Measurements from ENCODE around the gene MAN1C1. TPM values are rescaled to one million over a fixed set of nuclear protein-coding genes. Genes with fewer than 3 reads are reported as not detected.
"Not testable (repeated sequence)": the region's sequence is repeated elsewhere in the genome, so short reads cannot be mapped to it uniquely, and the experiment has no call there.

MAN1C1 gene
- total RNA-seq, 1 donor from 2014 or later: 6.6 TPM

DNA sequence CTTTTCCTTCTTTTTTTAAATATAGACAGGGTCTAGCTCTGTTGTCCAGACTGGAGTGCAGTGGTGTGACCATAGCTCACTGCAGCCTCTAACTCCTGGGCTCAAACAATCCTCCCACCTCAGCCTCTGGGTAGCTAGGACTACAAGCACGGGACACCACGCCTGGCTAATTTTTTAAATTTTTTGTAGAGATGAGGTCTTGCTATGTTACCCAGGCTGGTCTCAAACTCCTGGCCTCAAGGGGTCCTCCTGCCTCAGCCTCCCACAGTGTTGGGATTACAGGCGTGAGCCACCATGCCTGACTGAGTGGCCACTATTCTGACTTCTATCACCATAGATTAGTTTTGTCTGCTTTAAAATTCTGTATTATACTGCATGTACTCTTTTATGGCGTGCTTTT lies 80.1 kb downstream of the MAN1C1 start:
- not testable (repeated sequence) for DNase-seq (ENCODE audit: low read depth)

GRCh38 chr1:25697435-25698217 lies 81.0 kb downstream of the MAN1C1 start:
- no peak for DNase-seq (ENCODE audit: low read depth)

DNA sequence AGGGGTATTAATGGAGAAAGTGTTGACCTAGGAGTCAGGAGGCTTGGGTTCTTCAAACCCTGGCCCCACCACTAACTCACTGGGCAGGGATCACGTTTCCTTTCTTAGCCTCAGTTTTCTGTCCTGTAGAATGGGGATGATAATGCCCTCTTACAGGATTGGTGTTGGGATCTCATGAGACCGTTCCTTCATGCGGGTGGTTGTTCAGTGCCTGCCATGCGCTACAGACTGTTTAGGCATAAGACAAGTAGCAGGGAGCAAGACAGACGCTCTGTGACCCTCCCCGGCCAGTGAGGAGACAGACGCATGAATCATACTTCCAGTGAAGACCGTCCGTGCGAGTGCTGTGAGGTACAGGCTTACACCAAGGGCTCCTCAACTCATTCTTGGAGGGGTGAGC lies 81.7 kb downstream of the MAN1C1 start:
- DNase-seq (ENCODE audit: low read depth): no peak

DNA sequence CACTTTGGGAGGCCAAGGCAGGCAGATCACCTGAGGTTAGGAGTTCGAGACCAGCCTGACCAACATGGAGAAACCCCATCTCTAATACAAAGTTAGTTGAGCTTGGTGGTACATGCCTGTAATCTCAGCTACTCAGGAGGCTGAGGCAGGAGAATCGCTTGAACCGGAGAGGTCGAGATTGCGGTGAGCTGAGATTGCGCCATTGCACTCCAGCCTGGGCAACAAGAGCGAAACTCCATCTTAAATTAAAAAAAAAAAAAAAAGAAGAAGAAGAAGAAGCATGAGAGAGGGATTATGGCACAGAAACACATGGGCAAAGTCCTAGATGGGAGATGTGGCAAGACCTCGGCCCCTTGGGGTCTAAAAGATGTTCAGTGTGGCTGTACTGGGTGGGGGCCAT lies 82.5 kb downstream of the MAN1C1 start:
- DNase-seq (ENCODE audit: low read depth): not testable (repeated sequence)

GRCh38 chr1:25699500-25700143 lies 83.0 kb downstream of the MAN1C1 start:
- peak; percentile 76 for DNase-seq (ENCODE audit: low read depth)

DNA sequence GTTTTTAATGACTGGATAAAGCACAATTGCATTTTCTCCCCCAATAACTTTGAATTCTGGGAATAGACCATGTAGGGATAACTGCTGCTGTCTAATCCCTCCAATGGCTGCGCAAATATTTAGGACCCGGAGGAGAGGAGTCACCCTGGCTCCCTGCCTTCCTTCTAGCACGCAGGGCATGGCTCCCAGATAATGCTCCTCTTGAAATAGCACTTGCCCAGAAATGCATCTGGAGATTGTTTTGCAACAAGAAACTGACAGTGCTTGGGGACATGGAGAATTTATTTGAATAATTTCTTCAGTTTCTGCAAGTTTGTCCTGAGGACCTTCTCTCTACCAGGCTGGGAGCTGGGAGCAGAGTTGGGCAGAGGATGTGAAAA lies 83.5 kb downstream of the MAN1C1 start:
- peak; percentile 57 for DNase-seq (ENCODE audit: low read depth)

DNA sequence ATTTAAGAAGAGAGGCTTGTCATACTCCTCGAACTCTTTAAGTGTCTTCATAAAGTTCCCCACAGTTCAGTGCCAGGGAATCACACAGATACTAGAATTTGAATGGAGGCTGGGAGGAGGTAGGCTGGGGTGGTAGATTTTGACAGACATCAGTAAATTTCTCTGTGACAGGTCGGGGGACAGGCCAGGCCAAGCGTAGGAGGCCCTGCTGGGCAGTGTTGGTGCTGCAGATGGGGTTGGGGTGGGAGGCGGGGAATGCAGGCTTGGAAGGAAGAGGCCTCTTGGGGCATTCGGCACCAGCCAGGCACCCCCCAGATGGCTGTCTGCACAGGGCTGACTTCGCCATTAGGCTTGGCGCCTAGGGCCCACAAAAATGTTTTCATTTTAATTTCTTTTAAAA lies 84.0 kb downstream of the MAN1C1 start:
- DNase-seq (ENCODE audit: low read depth): no peak

GRCh38 chr1:25701030-25701785 lies 84.6 kb downstream of the MAN1C1 start:
- DNase-seq (ENCODE audit: low read depth): no peak

DNA sequence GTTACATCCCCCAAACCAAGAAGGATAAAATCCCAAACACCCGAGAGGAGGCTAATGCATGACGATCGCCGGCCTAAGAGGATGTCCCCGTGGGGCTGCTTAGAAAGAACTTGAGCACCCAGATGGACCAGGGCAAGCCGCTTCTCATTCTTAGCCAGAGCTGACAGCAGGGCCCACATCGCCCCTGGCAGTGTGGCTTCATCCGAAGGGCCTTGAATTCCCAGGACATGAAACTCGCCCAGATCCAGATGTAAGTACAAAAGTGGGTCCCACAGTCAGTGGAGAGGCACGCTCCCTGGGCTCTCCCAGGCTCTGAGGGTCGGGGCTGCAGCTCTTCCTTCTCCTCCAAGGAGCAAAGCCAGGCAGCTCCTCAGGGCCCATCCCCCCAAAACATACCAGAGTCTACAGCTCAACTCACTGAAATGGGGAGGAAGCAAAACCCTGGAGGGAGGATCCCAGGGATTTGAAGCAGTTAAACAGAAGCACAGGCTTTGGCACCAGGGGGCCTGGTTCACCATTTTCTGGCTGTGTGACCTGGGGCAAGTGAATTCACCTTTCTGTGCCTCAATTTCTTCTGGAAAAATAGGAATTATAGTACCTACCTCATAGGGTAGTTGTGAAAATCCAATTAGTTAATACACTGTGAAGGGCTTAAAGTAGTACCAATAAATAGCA lies 85.6 kb downstream of the MAN1C1 start:
- no peak for DNase-seq (ENCODE audit: low read depth)

- no peak for DNase-seq (ENCODE audit: low read depth)
Observed at GRCh38 chr1:25703041-25703440, 86.5 kb downstream of the MAN1C1 start.

DNA sequence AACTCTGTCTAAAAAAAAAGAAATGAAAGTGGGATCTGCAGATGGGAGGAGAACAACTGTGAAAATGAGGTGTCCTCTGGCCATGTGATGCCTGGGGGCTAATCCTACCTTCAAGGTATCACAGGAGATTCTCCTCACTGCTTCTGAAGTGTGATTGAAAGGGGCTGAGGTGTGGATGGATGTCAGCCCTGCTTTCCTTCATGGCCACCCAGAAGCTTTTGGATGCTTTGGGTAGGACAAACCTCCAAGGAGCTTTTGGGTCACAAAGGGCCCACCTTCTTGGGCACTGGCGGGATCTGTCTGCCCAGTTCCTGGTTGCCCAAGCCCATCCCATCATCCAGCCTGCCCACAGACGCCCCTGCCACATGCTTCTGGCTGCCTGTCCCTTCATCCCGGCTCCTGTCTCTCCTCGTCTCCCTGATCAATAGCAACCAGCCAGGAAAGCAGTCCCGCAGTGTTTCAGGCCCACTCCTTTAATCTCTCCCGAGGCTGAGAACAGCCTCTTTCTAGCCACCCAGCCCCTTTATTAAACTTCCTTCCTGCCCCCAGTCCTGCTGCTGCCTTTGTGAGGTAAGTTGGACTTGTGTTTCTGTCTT lies 87.2 kb downstream of the MAN1C1 start:
- no peak for DNase-seq (ENCODE audit: low read depth)

- no peak for DNase-seq (ENCODE audit: low read depth)
Observed at GRCh38 chr1:25704267-25704691, 87.7 kb downstream of the MAN1C1 start.

- DNase-seq (ENCODE audit: low read depth): no peak
Observed at GRCh38 chr1:25705699-25706098, 89.1 kb downstream of the MAN1C1 start.

DNA sequence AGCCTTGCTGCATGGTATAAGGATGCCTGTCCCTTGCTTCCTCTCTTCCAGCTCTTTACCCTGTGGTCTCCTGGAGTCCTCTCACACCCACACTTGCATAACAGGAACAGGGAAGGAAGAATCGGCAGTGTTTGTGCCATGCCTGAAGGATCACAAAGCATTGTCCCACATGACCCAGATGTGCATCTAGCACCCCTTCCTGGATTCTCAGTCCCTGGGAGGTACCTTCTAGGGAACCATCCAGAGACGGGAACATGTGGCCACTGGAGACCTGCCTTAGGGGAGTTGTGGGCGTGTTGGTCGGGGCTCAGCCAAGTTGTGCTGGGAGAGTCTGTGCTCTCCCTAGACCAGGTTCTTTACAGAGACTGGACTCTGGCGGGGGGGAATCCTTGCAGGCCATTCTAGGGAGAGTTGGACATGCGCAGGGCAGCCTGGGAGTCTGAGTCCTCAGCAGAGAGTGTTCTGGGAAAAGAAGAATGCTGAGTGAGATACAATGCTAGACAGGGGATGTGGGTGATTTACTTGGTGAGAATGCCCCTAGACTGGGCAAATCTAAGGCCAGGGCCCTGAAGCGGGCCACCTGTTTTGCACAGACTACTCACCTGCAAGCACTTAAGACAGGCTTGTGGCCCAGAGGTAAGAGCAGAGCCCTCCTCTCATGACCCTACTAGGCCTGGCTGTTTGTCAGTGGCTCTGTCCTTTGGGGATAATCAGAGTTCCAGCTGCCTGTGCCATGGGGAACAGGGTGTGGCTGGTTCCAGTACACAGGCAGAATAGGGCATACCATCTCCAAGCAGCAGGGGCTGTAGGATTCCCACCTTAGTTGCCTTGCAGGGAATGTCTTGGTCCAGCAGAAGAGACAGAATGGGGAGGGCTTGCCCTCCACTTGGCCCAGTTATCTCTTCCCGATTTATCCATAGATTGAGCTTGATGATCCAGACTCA lies 89.8 kb downstream of the MAN1C1 start:
- no peak for DNase-seq (ENCODE audit: low read depth)

DNA sequence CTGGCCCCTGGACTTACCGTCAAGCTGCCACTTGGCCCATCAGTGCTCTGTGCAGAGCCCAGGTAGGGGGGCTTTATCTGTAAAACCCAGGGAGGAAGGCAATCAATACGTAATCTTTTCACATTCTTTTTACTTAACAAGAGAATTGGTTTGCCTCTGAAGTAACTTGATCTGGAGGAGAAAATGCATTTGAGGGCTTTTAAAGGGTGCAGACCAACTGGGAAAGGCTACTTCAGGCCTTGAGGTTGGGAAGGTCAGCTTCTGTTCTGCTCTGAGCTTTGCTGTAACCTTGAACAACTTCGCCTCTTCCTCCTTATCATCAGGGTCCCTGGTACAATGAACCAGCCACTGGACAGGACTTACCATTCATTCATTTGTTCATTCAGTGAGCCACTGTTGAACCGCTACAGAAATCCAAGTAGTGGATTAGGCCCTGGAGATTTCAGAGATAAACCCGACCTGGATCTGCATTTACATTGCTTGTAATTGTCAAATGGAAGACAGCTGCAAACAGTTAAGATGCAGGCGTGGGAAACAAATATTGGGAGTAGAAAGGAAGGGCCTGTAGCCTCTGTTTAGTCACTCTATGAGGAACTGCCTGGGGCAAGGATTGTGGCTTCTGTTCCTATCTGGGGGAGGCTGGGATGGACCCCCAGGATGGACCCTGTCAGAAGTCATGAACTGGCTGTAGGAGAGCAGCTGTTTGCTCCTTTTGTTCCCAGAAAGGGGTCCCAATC lies 90.9 kb downstream of the MAN1C1 start:
- no peak for DNase-seq (ENCODE audit: low read depth)

DNA sequence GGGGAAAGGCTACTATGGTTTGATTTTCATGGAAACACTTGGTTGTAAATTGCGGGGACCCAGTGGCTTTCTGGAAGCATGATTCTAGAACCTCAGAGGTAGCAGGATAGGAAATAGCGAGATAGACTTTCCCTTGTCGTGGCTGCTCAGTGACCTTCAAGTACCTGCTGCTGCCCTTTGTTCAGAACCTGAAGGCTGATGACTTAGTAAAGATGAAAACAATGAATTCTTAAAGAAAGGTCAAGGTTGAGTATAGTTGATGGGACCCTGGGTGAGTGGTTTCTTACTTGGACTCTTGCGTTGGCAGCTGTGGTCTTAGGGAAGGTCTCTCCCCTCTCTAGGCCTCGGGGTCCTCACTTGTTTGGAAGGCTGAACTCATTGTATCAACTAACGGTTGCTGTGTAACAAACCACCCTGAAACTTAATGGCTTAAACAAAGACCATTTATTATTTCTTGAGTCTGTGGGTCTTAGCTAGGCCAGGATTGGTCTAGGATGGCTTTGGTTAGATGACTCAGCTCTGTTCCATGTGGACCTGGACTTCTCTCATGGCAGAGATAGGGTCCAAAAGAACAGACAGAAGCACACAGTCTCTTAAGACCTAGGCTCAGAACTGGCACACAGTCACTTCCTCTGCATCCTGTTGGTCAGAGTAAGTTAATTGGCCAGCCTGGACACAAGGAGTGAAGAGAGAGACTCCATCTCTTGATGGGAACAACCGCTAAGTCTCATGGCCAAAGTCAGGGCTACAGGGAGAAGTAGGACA lies 94.2 kb downstream of the MAN1C1 start:
- DNase-seq (ENCODE audit: low read depth): no peak

DNA sequence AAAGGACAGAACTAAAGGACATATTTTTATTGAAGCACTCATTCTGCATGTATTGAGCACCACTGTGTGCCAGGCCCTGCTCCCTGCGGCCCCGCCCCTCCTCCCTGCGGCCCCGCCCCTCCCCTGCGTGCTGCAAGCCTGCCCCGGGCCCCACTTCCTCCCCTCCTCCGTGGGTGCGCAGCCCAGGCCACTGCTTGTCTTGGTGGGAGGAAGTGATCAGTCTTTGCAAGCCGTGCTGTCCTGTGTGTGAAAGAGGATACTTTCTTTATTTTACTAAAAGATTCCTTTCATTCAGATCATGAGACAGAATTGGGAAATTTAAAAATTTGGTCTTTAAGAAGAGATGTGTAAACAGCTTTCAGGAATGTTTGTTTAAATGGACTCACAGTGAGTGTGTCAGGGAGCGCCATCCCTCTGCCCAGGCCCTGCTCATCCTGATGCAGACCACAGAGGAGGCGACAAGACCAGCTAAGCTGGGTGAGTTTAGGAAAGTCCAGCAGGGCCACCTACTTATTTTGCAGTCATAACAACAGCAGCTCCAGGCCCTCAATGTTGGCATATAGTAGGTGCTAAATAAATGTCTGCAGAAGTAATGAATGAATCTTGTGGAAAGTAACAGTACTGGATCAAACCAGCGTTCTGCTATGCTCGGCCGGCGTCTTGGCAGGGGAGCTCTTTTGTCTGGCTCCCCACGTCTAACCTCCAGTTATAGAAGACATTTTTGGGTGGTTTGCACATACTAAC lies 95.1 kb downstream of the MAN1C1 start:
- DNase-seq (ENCODE audit: low read depth): no peak
